ENCODE measurements around the gene MFAP5. TPM values are rescaled to one million over a fixed set of nuclear protein-coding genes. Genes with fewer than 3 reads are reported as not detected.

MFAP5 gene
- total RNA-seq, 1 experiment from 2014 or later: 0.96 TPM

- ChIA-PET POLR2A (no interaction called here), CTCF (interaction anchor here (0.9 to 2.5 kb wide), 6 partner anchors 9 to 402 kb away, joined by 5 to 13 read pairs (median 6); no protein-coding TSS in a partner anchor)
- H3K27ac Mint-ChIP-seq: no peak overlapping the region
- H3K4me3 Mint-ChIP-seq: no peak overlapping the region
- DNase-seq (ENCODE audit: low spot score) (no peak), ATAC-seq (peak; percentile 48; the same call in 1 of the 2 replicates)
- no peaks in the 10 kb centered on the region for H3K27me3 Mint-ChIP-seq (ENCODE audit: low read depth)
- peaks cover 20% of the 10 kb centered on the region for H3K4me1 Mint-ChIP-seq
- H3K9me3 Mint-ChIP-seq: no peaks in the 10 kb centered on the region
- H3K36me3 Mint-ChIP-seq: no peaks in the 10 kb centered on the region
- TF ChIP-seq, protein P1, sequence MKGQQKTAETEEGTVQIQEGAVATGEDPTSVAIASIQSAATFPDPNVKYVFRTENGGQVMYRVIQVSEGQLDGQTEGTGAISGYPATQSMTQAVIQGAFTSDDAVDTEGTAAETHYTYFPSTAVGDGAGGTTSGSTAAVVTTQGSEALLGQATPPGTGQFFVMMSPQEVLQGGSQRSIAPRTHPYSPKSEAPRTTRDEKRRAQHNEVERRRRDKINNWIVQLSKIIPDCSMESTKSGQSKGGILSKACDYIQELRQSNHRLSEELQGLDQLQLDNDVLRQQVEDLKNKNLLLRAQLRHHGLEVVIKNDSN (CRISPR knock-in tag; IDR thresholded peaks at IDR 0.05): no peak
- TF ChIP-seq KAT7 (CRISPR knock-in tag; IDR thresholded peaks at IDR 0.05; ENCODE audit: borderline replicate concordance) (no peak), NR1H2 (CRISPR knock-in tag; IDR thresholded peaks at IDR 0.05) (no peak), ZNF219 (CRISPR knock-in tag; IDR thresholded peaks at IDR 0.05; ENCODE audit: borderline replicate concordance) (no peak)
Observed at GRCh38 chr12:8647968-8648367, 14.7 kb downstream of the MFAP5 start.

DNA sequence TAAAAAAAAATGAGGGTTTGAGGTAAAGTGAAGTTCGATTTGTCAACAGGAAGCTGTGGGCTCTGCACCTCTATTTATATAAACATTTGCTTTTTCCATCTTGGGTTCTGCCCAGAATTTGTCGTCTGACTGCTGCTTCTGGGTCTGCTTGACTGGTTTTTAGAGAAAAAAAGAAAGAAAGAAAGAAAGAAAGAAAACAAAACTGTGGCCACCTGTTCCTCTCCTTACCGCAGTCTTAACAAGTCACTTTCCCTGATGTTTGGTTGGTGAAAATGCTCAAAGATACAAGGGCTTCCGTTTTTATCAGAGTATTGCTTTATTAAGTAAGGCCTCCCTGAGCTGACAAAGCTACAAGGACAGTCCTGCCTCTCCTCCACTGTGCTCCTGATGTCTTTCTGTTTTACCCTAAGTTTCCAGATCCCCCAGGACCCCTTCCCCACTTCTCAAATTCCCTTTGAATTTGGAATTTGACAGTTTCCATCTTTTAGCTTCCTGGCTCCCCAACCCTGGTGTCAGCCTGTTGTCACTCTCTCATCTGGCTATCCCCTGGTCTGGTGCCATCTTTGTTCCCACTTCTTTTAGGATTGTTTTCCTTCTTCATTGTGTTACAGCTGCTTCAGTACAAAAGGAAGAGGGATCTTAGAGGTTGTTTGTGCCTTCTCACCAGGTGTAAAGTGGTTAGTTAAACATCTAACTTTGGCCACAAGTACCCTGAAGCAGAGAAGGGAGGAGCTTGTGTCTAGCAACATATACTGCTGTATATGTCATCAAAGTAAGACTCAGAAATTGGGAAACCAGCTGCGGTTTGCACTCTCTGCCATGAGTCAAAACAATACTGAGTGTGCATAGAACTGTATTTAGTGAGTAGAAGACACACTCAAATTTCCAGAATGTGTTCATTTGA is 18.0 kb downstream of the MFAP5 start:
- Mint-ChIP-seq H3K9me3 (no peaks in the 10 kb centered on the region), H3K4me3 (no peak overlapping the region), H3K27me3 (ENCODE audit: low read depth) (0 out of 2 replicates have a peak, but pooled peaks cover 2% of the 10 kb centered on the region), H3K36me3 (peaks cover 5% of the 10 kb centered on the region), H3K27ac (peak overlapping the region; percentile 35; the same call in 1 of the 2 replicates), H3K4me1 (peaks cover 25% of the 10 kb centered on the region)
- DNase-seq (ENCODE audit: low spot score) (no peak), ATAC-seq (peak; percentile 66)
- no peak for TF ChIP-seq FOXP1 (CRISPR knock-in tag; IDR thresholded peaks at IDR 0.05; ENCODE audit: borderline replicate concordance)
- TF ChIP-seq ZNF138 (CRISPR knock-in tag; conservative IDR thresholded peaks at IDR 0.05): no peak
- TF ChIP-seq MAX (CRISPR knock-in tag; IDR thresholded peaks at IDR 0.05): no peak
- TF ChIP-seq JAZF1 (CRISPR knock-in tag; IDR thresholded peaks at IDR 0.05): no peak
- TF ChIP-seq TP53 (CRISPR knock-in tag; IDR thresholded peaks at IDR 0.05): no peak
- TF ChIP-seq, protein P2, sequence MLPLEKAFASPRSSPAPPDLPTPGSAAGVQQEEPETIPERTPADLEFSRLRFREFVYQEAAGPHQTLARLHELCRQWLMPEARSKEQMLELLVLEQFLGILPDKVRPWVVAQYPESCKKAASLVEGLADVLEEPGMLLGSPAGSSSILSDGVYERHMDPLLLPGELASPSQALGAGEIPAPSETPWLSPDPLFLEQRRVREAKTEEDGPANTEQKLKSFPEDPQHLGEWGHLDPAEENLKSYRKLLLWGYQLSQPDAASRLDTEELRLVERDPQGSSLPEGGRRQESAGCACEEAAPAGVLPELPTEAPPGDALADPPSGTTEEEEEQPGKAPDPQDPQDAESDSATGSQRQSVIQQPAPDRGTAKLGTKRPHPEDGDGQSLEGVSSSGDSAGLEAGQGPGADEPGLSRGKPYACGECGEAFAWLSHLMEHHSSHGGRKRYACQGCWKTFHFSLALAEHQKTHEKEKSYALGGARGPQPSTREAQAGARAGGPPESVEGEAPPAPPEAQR (CRISPR knock-in tag; IDR thresholded peaks at IDR 0.05): no peak
- no peak for TF ChIP-seq CREB1 (CRISPR knock-in tag; IDR thresholded peaks at IDR 0.05)
- TF ChIP-seq, protein P3, sequence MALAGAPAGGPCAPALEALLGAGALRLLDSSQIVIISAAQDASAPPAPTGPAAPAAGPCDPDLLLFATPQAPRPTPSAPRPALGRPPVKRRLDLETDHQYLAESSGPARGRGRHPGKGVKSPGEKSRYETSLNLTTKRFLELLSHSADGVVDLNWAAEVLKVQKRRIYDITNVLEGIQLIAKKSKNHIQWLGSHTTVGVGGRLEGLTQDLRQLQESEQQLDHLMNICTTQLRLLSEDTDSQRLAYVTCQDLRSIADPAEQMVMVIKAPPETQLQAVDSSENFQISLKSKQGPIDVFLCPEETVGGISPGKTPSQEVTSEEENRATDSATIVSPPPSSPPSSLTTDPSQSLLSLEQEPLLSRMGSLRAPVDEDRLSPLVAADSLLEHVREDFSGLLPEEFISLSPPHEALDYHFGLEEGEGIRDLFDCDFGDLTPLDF (CRISPR knock-in tag; IDR thresholded peaks at IDR 0.05): no peak
- no peak for TF ChIP-seq PRRX2 (CRISPR knock-in tag; IDR thresholded peaks at IDR 0.05)
- TF ChIP-seq CTCF (IDR thresholded peaks at IDR 0.05): no peak
- TF ChIP-seq GRHL2 (CRISPR knock-in tag; IDR thresholded peaks at IDR 0.05; ENCODE audit: insufficient replicate concordance, severe bottlenecking): no peak
- TF ChIP-seq, protein P4, sequence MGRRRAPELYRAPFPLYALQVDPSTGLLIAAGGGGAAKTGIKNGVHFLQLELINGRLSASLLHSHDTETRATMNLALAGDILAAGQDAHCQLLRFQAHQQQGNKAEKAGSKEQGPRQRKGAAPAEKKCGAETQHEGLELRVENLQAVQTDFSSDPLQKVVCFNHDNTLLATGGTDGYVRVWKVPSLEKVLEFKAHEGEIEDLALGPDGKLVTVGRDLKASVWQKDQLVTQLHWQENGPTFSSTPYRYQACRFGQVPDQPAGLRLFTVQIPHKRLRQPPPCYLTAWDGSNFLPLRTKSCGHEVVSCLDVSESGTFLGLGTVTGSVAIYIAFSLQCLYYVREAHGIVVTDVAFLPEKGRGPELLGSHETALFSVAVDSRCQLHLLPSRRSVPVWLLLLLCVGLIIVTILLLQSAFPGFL (CRISPR knock-in tag; IDR thresholded peaks at IDR 0.05; ENCODE audit: borderline replicate concordance): no peak
- CTCF ChIA-PET: interaction anchor here (0.9 to 1.9 kb wide), 4 partner anchors 11 to 179 kb away, joined by 3 to 9 read pairs (median 5); no protein-coding TSS in a partner anchor
- POLR2A ChIA-PET: interaction anchor here (0.5 kb wide), 1 partner anchor 1142 kb away, joined by 3 read pairs; no protein-coding TSS in a partner anchor

All from WTC11 (cell line).